Endometrial microvascular endothelial cells (primary cell): ENCODE data around the gene RNF220. TPM values are rescaled to one million over a fixed set of nuclear protein-coding genes. Genes with fewer than 3 reads are reported as not detected.

ENCODE experiments used
- in situ Hi-C: cut with HindIII; loops from 2 replicates; pipeline ENCODE4 v1.10.0; 2017; ENCODE audit warnings: low sequenced_read_pairs, low pct_unique_long_range_greater_than_20kb; ENCODE audit errors: inconsistent ontology term
- total RNA-seq: library from RNA; depleted of rRNA; stranded (reverse); fragments of >200 nt; gene quantifications from one replicate; pipeline ENCODE4 v1.2.3, GENCODE V29; 2015; ENCODE audit errors: inconsistent ontology term

The RNF220 gene
- total RNA-seq, 1 donor from 2014 or later = 112 TPM

DNA sequence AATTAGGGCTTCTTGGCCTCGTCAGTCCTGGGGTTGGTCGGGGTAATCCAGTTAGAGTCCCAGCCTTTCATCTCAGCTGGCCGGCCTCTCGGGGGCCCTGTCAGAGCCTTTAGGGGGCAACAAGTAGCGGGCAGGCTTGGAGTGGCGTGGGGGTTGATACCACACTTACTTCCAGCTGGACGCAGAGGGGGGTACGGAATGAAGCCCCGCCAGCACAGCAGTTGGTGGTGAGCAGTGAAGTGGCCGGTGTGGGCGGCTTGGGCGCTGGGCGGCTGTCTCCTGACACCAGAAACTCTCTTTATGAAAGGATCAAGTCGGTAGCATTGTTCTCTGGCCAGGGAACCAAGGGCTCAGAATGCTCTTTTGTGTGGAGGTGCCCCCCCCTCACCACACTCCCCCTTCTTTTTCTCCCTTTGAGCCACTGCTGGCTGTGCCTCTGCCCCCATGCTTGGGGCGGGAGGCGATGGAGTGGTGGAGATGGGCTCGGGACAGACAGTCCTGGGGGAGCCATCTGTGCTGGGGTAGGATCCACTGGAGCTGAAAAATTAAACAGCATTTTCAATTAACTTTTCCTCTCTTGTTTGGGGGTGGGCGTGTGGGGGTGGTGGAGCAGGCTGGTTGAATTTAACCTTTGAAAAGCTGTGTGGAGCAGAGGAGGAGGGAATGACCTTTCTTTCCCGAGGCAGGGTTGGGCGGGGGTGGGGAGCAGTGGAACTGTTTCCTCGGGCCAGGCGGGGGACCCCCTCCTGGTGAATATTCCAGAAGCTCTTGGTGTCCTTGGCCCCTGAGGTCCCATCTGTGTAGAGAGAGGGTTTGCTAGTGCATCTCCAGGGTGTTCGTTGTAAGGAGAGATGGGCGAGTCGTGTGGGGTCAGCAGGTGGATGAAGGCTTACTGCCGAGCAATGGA lies 102.7 kb downstream of the RNF220 start:
- in situ Hi-C loops = no loop called here

DNA sequence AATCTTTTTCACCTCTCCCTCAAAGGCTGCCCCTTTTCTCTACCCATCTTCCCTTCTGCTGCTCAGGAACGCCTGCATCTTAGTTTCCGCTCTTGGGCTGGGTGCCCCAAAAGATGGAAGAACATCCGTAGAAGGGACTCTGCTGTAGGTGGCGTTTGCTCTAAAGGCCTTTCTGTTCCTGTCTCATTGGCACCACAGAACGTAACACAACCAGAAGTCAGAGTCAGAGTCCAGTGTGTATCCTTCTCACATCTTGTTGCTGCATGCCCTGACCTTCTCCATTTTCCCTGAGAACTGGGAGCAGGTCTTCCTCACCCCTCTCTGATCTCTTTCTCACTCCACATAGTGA lies 103.3 kb downstream of the RNF220 start:
- in situ Hi-C loops = no loop called here

GRCh38 chr1:44511363-44511762 lies 106.3 kb downstream of the RNF220 start:
- in situ Hi-C loops = no loop called here

DNA sequence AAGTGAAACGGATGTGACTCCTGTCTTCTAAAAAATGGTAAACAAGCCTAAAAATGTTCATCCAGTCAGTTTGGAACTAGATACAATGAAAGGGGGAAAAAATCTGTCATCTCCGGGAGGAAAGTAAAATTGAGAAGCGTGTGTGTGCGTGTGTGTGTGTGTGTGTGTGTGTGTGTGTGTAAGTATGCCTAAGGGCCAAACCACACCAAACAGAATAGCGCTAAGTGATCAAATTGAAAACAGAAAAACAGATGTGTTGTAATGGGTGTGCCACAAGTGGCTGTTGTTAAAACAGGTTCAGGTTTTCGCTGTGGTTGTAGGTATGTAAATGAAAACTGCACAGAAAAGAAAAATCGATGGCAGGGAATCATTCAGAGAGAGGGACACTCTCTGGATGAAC lies 106.7 kb downstream of the RNF220 start:
- in situ Hi-C loops = no loop called here

DNA sequence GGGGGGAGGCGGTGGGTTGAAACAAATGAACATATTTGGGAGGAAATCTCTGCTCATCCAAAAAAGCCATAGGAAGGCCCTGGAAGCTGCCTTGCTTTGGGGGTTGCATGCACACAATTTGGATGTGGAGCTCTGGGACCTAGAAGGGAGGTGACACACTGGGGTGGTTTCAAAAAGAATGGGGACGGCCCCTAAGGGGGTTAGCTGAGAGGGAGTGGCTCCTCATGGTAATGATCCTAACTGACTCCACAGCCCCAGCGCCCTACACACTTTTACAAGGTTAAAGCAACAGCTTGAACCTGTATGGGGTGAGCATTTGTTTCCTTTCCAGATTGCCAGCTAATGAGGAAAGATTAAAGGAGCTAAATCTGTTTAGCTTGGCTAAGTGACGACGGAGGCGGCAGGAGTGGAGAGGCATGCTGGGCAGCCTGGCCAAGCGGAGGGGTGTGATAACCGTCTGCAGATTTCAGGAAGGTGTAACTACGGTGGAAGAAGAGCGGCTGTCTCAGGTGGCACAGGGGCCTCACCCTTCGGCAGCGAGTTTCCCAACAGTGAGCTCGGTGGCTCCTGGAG lies 107.3 kb downstream of the RNF220 start:
- in situ Hi-C loops = no loop called here

DNA sequence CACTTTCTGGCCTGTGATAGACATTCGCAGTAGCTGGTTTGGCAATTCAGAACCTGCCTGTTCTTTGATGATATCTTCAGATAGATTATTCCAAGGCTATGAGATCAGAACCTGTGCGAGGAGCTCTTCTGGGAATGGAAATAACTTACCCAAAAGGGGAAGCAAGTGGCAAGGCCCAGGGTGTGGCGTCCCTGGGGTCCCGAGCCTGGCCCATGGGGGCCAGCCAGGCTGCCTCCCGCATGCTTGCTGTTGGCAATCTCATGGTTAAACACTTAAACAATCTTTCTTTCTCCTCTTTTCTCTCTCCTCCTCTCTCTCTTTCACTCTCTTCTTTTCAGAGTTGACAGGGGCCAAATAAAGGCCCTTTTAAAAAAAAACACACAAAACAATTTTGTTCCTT lies 108.1 kb downstream of the RNF220 start:
- in situ Hi-C loops = no loop called here

DNA sequence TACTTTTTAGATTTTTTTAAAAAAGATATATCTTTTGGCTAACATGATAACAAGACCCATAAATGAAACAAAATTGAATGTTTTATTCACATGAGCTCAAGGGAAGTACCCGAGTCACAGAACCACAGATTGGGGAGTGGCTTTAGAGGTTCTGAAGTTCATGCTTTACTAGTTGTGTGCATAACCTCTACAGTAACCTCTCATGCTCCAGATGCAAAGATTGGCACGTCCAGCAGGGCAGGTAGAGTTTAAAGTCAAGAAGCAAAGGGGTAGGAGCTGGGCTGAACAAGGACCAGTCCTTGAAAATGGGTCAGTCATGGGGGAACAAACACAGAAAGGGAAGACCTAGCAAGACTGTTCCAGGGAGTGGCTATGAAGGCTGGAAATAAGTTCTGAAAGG lies 109.6 kb downstream of the RNF220 start:
- in situ Hi-C loops = no loop called here

DNA sequence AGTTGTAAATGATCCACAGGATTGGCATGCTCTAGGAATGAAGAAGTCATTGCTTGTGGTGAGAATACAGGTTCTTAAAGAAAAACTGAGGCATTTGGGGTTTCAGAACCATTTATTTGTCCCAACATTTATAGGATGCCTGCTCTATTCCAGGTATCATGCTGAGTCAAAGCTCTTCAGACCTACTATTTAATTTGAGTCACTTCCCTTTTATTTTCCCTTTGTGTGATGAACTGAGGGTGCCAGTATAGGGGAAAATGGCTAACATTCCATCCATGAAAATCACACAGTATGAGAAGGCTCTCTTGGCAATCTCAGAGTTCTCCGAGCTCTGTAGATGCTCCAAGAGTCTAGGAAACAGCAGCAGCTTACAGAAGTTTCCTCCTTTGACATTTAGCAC lies 110.4 kb downstream of the RNF220 start:
- in situ Hi-C loops = no loop called here

GRCh38 chr1:44519035-44519676 lies 114.1 kb downstream of the RNF220 start:
- in situ Hi-C loops = no loop called here

- in situ Hi-C loops = no loop called here
Measured at GRCh38 chr1:44521378-44522080, 116.5 kb downstream of the RNF220 start.

GRCh38 chr1:44523593-44524591 lies 118.8 kb downstream of the RNF220 start:
- in situ Hi-C loops = no loop called here

DNA sequence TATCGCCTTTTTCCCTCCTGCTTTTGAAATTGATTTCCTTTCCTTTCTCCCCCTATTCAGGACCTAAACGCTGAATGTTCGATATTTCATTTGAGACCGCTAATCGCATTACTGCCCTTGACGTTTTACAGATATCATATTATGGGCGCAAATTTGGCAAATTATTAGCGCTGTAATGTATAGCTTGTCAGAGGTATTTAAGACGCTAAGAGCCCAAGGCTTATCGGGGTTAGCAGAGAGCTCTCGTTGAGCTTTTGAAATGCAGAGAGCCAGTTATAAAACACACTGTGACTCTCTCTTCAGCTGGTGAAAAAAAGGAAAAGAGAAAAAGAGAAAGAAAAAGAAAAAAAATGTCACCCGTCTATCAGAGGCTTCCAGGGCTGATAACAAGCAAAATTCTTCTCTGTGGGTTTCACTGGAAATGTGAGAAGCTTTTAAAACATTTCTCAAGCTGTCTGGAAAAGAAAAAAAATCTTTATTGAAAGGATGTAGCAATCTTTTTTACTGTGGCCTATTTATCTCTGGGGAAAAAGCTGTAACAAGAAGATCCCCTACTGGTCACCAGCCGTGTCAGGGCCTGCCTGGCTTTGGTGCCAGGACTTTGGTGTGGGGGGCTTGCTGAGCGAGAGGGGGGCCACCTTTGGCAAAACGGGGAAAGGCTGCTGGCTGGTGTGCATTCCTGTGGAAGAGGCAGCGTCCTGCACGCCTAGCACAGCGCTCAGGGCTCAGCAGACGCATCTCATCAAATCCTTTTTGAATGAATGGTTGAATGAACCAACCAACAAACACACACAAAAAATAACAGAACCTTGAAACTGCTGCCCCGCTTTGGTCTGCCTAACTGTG lies 119.8 kb downstream of the RNF220 start:
- in situ Hi-C loops = no loop called here

DNA sequence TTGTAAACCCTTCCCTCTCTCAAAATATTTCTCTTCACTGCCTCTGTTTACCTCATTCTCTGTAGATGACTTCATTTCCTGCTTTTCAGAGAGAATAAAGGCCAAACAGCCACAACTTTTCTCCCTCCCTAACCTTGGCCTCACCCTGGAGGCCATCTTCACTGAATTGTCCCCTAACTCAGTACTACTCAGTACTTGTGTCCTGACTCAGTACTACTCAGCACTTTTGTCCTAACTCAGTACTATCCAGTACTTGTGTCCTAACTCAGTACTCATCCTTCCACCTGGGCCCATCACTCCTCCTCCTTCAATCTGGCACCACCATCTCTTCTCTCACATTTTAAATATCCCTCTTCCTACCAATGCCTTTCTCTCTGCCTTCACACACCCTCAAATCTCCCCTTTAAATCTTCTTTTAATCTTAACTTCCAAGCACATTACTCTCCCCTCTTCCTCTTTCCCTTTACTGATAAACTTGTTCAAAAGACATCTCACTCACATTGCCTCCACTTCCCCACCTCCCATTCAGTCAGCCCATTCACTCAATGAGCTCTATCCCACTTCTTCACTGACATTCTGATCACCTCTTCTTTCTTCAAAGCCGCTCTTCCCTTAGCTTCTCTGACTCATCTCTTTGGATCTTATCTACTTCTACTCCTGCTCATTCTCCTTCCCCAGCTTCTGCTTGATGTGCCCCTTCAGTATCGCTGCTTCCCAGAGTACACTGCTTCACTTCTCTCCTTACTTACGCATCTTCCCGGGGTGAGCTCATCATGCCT lies 121.4 kb downstream of the RNF220 start:
- in situ Hi-C loops = no loop called here

DNA sequence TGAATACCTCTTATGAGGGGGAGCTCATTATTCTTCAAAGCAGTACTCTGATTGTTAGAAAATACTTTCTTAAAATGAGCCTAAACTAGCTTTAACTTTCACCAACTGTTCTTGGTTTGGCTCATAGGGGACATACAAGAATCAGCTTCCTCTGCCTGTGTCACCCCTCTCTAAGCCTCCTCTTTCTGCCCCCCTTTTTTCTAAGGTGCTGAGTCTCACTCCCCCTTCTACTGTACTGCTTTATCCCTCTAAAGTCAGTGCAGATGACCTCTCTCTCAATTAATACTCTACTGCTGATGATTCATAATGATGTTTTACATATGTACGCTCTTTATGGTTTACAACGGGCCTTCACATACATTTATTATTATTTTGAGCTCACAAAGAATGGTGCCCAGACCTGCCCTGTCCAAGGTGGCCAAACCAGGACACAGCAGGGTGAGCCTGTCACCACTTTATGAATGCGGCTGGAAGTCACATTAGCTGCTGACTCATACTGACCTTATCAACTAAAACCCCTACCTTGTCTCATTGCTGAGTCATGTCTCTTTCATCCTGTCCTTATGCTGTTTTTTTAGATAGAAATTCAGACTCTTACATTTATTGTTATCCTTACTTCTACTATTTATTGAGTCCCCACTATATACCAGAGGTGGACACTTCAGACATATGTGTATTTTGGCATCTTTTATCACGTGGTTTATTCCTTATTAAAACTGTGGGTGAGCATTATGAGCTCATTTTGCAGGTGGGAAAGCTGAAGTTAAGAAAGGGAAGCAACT lies 126.9 kb downstream of the RNF220 start:
- in situ Hi-C loops = no loop called here

DNA sequence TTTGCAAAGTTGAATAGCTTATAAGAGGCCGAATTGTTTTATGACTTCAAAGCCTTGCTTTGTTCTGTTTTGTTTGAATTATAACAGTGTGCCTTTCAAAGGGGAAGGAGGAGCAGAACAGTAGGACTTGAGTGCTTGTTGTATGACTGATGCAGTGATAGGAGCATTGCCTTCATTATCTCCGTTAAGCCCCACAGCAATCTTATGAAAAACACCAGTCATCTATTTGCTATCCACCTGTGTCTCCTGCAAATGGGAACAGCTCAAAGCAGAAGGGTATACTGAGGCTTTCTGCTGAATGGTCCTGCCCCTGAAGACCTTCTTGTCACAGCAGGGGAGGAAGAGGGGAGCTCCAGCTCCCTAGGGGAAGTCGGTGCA lies 127.5 kb downstream of the RNF220 start:
- in situ Hi-C loops = no loop called here

GRCh38 chr1:44534771-44535170 lies 129.7 kb downstream of the RNF220 start:
- in situ Hi-C loops = no loop called here
